GM19035 (cell line): ENCODE data around the gene NCKAP5L.
"Not testable (repeated sequence)": the region's sequence is repeated elsewhere in the genome, so short reads cannot be mapped to it uniquely, and the experiment has no call there.

Source experiments
- ATAC-seq: cut with Tn5 transposase; IDR thresholded peaks from one replicate; pipeline ENCODE4 v1.9.1; 2021; ENCODE audit not compliant: unreplicated experiment

The NCKAP5L gene

GRCh38 chr12:49783917-49784676, 44.1 kb downstream of the NCKAP5L start:
- ATAC-seq: no peak

GRCh38 chr12:49780914-49781313, 47.3 kb downstream of the NCKAP5L start:
- not testable (repeated sequence) for ATAC-seq

- no peak for ATAC-seq
Measured at GRCh38 chr12:49779581-49779980, 48.6 kb downstream of the NCKAP5L start.

GRCh38 chr12:49777800-49778748, 50.1 kb downstream of the NCKAP5L start:
- ATAC-seq: no peak

DNA sequence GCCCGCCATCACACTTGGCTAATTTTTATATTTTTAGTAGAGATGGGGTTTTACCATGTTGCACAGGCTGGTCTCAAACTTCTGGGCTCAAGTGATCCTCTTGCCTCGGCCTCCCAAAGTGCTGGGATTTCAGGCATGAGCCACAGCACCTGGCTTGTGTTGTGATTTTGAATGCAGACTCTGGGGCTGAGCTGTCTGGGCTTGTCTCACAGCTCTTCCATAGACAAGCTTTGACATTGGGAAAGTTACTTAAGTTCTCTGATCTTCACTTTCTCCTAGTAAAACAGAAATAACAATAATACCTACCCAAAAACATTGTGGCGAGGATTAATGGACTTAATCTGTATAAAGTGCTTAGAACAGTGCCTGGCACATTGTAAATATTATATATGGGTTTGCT, 50.9 kb downstream of the NCKAP5L start:
- ATAC-seq: no peak

GRCh38 chr12:49776858-49777257, 51.4 kb downstream of the NCKAP5L start:
- no peak for ATAC-seq

- ATAC-seq: peak; percentile 67
Measured at GRCh38 chr12:49776413-49776812, 51.8 kb downstream of the NCKAP5L start.

GRCh38 chr12:49773102-49773501, 55.1 kb downstream of the NCKAP5L start:
- ATAC-seq: not testable (repeated sequence)

GRCh38 chr12:49767333-49767732, 60.9 kb downstream of the NCKAP5L start:
- ATAC-seq: no peak

DNA sequence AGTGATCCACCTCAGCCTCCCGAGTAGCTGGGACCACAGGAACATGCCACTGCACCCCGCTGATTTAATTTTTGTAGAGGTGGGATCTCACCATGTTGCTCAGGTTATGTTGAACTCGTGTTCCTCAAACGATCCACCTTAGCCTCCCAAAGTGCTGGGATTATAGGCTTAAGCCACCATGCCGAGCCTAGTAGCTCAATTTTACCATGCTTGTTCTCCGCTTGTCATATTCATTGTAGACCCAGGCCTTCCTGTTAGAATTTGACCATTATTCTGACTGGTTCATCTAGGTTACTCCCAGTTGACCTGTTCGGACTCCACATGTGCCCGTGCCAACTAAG, 62.1 kb downstream of the NCKAP5L start:
- no peak for ATAC-seq

- ATAC-seq: no peak
Measured at GRCh38 chr12:49764126-49764525, 64.1 kb downstream of the NCKAP5L start.

GRCh38 chr12:49763006-49763591, 65.1 kb downstream of the NCKAP5L start:
- no peak for ATAC-seq

DNA sequence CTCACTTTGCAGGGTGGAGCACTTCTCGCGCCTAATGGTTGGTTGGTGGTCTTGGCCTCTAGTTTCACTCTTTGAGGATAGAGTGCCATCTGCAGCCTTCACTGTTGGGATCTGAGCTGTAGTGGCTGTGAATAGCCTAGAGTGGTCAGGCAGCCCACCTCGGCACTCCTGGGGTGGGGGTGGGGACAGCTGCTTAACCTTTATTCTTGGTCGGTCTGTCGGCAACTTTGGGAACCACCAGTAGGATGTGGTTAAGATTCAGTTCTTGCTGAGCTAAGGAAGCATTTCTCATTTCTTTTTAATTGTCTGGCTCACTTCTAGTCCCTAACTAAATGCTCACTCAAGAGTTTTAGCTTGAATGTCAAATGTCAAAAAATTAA, 65.8 kb downstream of the NCKAP5L start:
- ATAC-seq: no peak

- no peak for ATAC-seq
Measured at GRCh38 chr12:49761677-49762467, 66.3 kb downstream of the NCKAP5L start.

- no peak for ATAC-seq
Measured at GRCh38 chr12:49750996-49751393, 77.2 kb downstream of the NCKAP5L start.

GRCh38 chr12:49750027-49750995, 77.9 kb downstream of the NCKAP5L start:
- ATAC-seq: no peak

GRCh38 chr12:49748800-49749199, 79.4 kb downstream of the NCKAP5L start:
- ATAC-seq: no peak

DNA sequence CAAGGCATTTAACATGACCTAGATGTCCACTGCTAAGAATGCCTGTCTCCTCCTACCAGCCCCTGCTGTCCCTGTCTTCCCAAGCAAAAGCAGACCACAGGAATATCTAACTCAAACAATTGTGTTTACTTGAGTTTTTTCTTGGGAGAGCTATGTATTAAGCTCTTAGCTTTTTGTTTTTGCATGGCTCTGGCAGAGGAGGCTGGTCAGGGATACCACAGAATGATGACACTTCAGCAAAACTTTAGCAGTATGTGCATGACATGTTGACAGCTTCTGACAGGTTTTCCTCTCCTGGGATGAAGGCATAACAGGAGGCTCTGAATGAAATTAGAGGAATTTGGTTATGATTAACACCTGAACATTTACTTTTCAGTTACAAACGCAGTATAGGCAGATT, 79.9 kb downstream of the NCKAP5L start:
- no peak for ATAC-seq

DNA sequence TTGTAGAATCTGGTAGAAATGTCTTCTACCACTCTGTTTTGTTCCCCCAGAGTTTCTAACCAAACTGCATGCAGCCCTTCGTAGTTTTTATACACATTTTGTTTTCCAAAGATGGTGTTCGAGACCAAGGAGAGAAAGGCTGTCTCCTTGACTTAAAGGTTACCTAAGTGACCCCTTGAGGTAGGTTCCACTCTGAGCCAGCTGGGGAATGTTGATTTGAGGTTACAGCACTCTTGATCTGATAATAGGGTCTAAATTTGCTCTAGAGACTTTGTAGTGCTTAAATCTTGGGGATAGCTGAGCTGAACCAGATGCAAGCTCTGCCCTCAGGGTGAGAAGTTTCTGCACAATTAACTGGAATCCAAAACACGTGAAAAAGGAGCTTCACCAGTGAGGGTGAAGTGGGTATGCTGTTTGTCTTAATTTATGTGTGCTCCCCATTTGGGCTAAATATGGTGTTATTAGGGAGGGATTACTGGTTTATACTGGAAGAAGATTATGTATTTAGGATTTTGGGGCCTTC, 83.8 kb downstream of the NCKAP5L start:
- ATAC-seq: no peak
